Measurements from ENCODE around the gene ABCA9. TPM values are rescaled to one million over a fixed set of nuclear protein-coding genes. Genes with fewer than 3 reads are reported as not detected.
A peak's percentile ranks its signal among the peaks of the same experiment; 100 is the strongest.

The ABCA9 gene
- total RNA-seq, 1 experiment from 2014 or later: not detected

DNA sequence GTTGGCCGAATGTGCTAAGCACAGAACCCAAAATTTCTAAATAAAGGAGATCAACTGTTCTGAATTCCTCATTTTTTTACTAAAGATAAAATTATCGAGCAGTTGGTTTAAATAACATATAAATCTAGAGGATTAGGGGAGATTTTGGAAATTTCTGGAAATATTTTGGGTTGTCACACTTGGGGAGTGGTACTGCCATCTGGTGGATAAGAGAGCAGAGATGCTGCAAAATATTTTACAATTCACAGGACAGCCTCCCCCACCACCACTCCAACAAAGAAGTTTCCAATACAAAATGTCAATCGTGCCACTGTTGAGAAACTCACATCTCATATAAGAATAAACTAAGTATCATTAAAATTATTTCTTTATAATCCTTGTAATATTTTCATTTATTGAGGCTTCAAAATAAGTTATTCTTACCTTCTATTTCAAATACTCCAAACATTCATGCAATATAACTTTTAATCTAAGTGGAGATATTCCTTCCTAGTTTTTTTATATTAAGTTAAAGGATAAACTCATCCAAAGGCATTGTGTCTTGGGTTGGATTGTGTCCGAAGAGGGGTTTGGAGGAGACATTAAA lies 88.5 kb downstream of the ABCA9 start:
- CTCF ChIA-PET: no interaction called here
- Histone ChIP-seq H3K4me1 (replicated peaks; ENCODE audit: insufficient read depth) (no peaks in the 10 kb centered on the region), H3K36me3 (ENCODE audit: low read depth) (no peaks in the 10 kb centered on the region), H2AFZ (no peak overlapping the region), H3K4me2 (no peak overlapping the region), H3K27ac (no peak overlapping the region), H3K9me3 (ENCODE audit: insufficient read depth, low read depth) (no peaks in the 10 kb centered on the region; the same call in 1 of the 2 replicates), H3K9me2 (ENCODE audit: insufficient read depth) (no peaks in the 10 kb centered on the region), H3K27me3 (ENCODE audit: insufficient read depth, low read depth) (no peaks in the 10 kb centered on the region), H3K79me2 (ENCODE audit: low read depth) (no peaks in the 10 kb centered on the region), H3F3A (ENCODE audit: insufficient read depth, low read depth) (no peaks in the 10 kb centered on the region), H3K4me3 (no peak overlapping the region), H4K20me1 (ENCODE audit: insufficient read depth) (no peaks in the 10 kb centered on the region)
- no TSS peak for BruUV-seq (replicated peaks)
- POLR2A ChIA-PET (ENCODE audit: unreplicated experiment): no interaction called here
- intact Hi-C loops (cut with micrococcal nuclease; ENCODE audit: unreplicated experiment): loop anchor here (1.0 to 2.0 kb wide), 2 partner anchors 195 to 263 kb away; no protein-coding TSS in a partner anchor
- TF ChIP-seq, protein P1, sequence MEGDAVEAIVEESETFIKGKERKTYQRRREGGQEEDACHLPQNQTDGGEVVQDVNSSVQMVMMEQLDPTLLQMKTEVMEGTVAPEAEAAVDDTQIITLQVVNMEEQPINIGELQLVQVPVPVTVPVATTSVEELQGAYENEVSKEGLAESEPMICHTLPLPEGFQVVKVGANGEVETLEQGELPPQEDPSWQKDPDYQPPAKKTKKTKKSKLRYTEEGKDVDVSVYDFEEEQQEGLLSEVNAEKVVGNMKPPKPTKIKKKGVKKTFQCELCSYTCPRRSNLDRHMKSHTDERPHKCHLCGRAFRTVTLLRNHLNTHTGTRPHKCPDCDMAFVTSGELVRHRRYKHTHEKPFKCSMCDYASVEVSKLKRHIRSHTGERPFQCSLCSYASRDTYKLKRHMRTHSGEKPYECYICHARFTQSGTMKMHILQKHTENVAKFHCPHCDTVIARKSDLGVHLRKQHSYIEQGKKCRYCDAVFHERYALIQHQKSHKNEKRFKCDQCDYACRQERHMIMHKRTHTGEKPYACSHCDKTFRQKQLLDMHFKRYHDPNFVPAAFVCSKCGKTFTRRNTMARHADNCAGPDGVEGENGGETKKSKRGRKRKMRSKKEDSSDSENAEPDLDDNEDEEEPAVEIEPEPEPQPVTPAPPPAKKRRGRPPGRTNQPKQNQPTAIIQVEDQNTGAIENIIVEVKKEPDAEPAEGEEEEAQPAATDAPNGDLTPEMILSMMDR (conservative IDR thresholded peaks at IDR 0.05): peak; percentile 78
- TF ChIP-seq EZH2 (IDR thresholded peaks at IDR 0.05; ENCODE audit: low read depth): no peak
- DNase-seq: no peak

DNA sequence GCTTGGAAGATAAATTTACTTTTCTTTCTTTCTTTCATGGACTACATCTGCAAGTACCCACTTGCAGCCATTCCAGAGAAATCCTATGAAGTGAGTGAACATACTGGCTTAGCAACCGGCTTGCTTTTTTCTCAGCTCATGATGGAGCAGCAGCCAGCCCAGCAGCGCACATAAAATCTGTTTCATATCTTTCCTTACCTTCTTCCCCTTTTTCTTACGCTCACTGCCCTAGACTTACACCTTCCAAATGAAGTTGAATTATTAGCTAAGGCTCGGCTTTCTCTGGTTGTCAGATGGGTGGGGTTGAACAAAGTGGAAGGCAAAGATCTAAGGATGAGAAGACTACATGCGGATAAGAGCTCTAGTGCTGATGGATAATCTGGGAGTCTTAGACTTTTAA lies 91.6 kb downstream of the ABCA9 start:
- H3K4me3 ChIP-seq: no peak overlapping the region
- no peaks in the 10 kb centered on the region for H3K27me3 ChIP-seq (ENCODE audit: insufficient read depth, low read depth)
- no peak overlapping the region for H3K27ac ChIP-seq
- ChIA-PET CTCF (no interaction called here), POLR2A (ENCODE audit: unreplicated experiment) (no interaction called here)
- intact Hi-C loops (cut with micrococcal nuclease; ENCODE audit: unreplicated experiment): no loop called here
- DNase-seq: no peak
- no peaks in the 10 kb centered on the region; the same call in 1 of the 2 replicates for H3K9me3 ChIP-seq (ENCODE audit: insufficient read depth, low read depth)
- peaks cover 7% of the 10 kb centered on the region; the same call in 1 of the 2 replicates for H3K9me2 ChIP-seq (ENCODE audit: insufficient read depth)
- H2AFZ ChIP-seq: no peak overlapping the region
- no peaks in the 10 kb centered on the region for H3K79me2 ChIP-seq (ENCODE audit: low read depth)
- no peaks in the 10 kb centered on the region for H3F3A ChIP-seq (ENCODE audit: insufficient read depth, low read depth)
- H3K36me3 ChIP-seq (ENCODE audit: low read depth): no peaks in the 10 kb centered on the region
- H4K20me1 ChIP-seq (ENCODE audit: insufficient read depth): no peaks in the 10 kb centered on the region
- no peak overlapping the region for H3K4me2 ChIP-seq
- H3K4me1 ChIP-seq (replicated peaks; ENCODE audit: insufficient read depth): no peaks in the 10 kb centered on the region
- BruUV-seq (replicated peaks): no TSS peak
- TF ChIP-seq, protein P1 (conservative IDR thresholded peaks at IDR 0.05): no peak
- no peak for TF ChIP-seq EZH2 (IDR thresholded peaks at IDR 0.05; ENCODE audit: low read depth)

DNA sequence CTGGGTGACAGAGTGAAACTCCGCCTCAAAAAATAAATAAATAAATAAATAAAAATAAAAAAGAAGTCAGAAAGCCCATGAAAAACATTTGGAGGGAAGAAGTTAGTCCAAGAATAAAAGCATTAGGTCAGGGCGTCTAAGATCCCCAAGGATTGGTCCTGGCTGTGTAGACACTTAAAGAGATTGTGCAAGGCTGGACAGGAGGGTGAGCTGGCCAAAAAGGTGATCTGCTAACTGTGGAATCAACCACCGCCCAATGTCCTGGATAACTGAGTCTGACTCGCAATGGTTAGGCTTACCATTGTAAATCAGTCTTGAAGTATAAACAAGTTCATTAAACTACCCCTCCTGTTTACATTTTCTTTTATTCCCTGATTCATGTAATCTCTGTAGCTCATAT lies 96.8 kb downstream of the ABCA9 start:
- ChIA-PET POLR2A (ENCODE audit: unreplicated experiment) (no interaction called here), CTCF (no interaction called here)
- H3K79me2 ChIP-seq (ENCODE audit: low read depth): no peaks in the 10 kb centered on the region
- H2AFZ ChIP-seq: no peak overlapping the region
- no peaks in the 10 kb centered on the region for H3K27me3 ChIP-seq (ENCODE audit: insufficient read depth, low read depth)
- peaks cover 7% of the 10 kb centered on the region; the same call in 1 of the 2 replicates for H3K9me2 ChIP-seq (ENCODE audit: insufficient read depth)
- no peaks in the 10 kb centered on the region for H3F3A ChIP-seq (ENCODE audit: insufficient read depth, low read depth)
- no peak overlapping the region for H3K4me3 ChIP-seq
- no peak overlapping the region for H3K4me2 ChIP-seq
- no peaks in the 10 kb centered on the region for H4K20me1 ChIP-seq (ENCODE audit: insufficient read depth)
- H3K27ac ChIP-seq: no peak overlapping the region
- no peaks in the 10 kb centered on the region for H3K4me1 ChIP-seq (replicated peaks; ENCODE audit: insufficient read depth)
- intact Hi-C loops (cut with micrococcal nuclease; ENCODE audit: unreplicated experiment): no loop called here
- no TSS peak for BruUV-seq (replicated peaks)
- H3K36me3 ChIP-seq (ENCODE audit: low read depth): no peaks in the 10 kb centered on the region
- TF ChIP-seq EZH2 (IDR thresholded peaks at IDR 0.05; ENCODE audit: low read depth): no peak
- TF ChIP-seq, protein P1 (conservative IDR thresholded peaks at IDR 0.05): no peak
- H3K9me3 ChIP-seq (ENCODE audit: insufficient read depth, low read depth): no peaks in the 10 kb centered on the region; the same call in 1 of the 2 replicates
- DNase-seq: no peak
